ENCODE measurements around the gene FAIM2.

Gene FAIM2

DNA sequence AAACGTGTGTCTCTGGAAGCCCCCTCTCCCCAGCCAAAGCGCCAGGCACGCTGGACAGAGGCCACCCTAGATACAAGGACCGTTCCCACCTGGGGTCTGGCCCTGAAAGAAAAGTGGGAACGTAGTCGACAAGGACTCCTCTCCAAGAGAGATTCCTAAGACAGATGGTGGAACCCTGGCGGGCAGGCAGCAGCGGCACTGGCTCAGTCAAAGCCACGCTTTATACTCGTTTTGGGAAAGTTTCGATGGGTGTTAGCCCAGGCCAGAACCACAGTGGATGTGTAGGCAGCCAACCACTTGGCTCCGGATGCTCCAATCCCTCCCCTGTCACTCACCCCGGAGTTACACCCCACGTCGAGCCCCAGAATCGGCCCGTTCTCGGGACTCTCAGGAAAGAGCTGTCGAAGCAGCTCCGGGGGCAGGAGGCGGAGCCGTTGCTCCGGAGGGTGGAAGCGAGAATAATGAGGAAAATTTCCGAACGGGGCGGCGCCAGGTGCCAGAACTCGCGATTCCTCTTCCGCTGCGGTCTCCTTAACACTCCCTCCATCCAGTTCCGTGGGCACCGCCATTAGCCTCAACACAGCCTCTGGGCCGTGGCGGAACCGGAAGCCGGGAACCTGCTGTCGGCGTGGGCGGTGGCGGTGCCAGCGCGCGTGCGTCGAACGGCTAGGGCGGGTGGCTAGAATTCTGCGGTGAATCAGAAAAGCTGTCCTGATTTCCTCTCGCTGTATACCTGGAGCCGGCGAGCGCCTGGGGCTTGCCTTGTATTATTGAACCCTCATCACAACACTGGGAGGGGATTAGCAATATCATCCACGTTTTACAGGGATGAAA, 61.0 kb downstream of the FAIM2 start, which contains the start of gene BCDIN3D:
Gene BCDIN3D, minus strand, starts transcription at position 588 of the 834 bp plus-strand sequence. Its CDS starts 19 bp downstream, at position 569.
- peak within 1 kb of the TSS; percentile 54 for H3K4me3 ChIP-seq (ENCODE audit: insufficient read depth, low read depth, low read length)
- WGBS, 2 experiments, result 1% methylated on average over 55 of the region's 55 CpGs
- H3K36me3 ChIP-seq (ENCODE audit: control insufficient read depth, insufficient read depth, low read length), result no peaks in the 10 kb centered on the region
- H3K27ac ChIP-seq (ENCODE audit: insufficient read depth, low read depth, low read length, poor library complexity, severe bottlenecking), result peak within 1 kb of the TSS; percentile 69
- H3K4me1 ChIP-seq (ENCODE audit: control insufficient read depth, insufficient read depth, low read length), result no peaks in the 10 kb centered on the region
- H3K9me3 ChIP-seq (ENCODE audit: control insufficient read depth, low read length), result no peaks in the 10 kb centered on the region
- peaks cover 3% of the 10 kb centered on the region for H3K27me3 ChIP-seq (ENCODE audit: control insufficient read depth, insufficient read depth, low read length, poor library complexity, severe bottlenecking)

DNA sequence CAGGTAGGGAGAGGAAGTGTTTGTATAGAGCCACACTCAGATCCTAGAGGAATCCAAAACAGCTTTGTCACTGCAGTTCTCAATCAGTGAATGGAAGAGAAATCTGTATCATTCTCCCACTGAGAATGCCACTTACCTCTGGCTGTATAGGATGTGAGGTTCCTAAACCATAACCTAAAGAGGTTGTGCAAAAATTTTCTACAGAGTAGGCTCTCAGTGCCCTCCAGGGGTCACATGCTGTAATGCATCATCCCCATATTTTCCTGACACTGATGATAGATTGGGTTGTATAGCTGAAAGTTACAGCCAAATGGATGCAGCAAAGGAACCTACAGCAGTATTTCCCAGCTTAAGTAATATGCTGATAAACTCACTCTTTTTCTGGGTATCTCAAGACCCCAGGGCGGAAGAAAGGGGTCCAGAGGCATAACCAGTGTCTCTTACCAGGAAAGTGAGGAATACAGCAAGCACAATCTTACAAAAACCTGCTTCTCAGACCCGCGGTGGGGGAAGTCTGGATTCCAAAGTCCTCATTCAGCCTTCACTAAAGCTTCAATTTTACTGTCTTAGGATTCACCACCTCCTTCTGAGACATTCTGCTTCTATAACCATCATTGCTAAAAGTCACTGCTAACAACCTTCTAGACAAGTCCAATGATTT, 64.6 kb downstream of the FAIM2 start:
- Histone ChIP-seq H3K9me3 (ENCODE audit: control insufficient read depth, low read length) (no peaks in the 10 kb centered on the region), H3K4me3 (ENCODE audit: insufficient read depth, low read depth, low read length) (no peak overlapping the region), H3K27me3 (ENCODE audit: control insufficient read depth, insufficient read depth, low read length, poor library complexity, severe bottlenecking) (no peaks in the 10 kb centered on the region), H3K27ac (ENCODE audit: insufficient read depth, low read depth, low read length, poor library complexity, severe bottlenecking) (no peak overlapping the region), H3K4me1 (ENCODE audit: control insufficient read depth, insufficient read depth, low read length) (no peaks in the 10 kb centered on the region), H3K36me3 (ENCODE audit: control insufficient read depth, insufficient read depth, low read length) (no peaks in the 10 kb centered on the region)
- 46 to 50% methylated on average over 3 of the region's 3 CpGs for WGBS, 2 experiments

DNA sequence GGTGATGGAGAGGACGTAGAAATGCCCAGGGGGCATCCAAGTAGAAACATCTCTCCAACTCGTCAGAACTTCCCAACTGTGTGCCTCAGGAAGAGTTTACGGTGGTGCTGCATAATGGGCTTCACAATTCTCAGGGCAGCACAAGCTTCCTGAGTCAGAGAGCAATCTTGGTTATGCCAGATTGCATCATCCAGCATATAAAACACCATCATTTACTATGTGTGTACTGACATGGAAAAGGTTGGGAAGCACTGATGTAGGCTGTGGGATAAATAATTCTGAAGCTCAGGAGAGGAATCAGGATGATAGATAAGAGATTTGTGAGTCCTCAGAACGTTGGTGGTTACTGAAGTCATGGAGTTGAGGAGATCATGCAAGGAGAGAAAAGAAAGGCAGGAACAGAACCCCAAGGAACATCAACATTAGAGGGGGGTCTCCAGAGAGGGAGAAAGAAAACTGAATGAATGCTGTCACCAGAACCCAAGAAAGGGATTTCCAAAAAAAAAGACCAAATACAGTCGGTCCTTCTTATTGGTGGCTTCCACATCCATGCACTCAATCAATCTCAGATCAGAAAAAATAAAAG, 70.8 kb downstream of the FAIM2 start:
- no peaks in the 10 kb centered on the region for H3K27me3 ChIP-seq (ENCODE audit: control insufficient read depth, insufficient read depth, low read length, poor library complexity, severe bottlenecking)
- WGBS, 2 experiments, result 84 to 86% methylated on average over 5 of the region's 5 CpGs
- H3K27ac ChIP-seq (ENCODE audit: insufficient read depth, low read depth, low read length, poor library complexity, severe bottlenecking), result no peak overlapping the region
- no peaks in the 10 kb centered on the region for H3K4me1 ChIP-seq (ENCODE audit: control insufficient read depth, insufficient read depth, low read length)
- no peaks in the 10 kb centered on the region for H3K9me3 ChIP-seq (ENCODE audit: control insufficient read depth, low read length)
- no peak overlapping the region for H3K4me3 ChIP-seq (ENCODE audit: insufficient read depth, low read depth, low read length)
- H3K36me3 ChIP-seq (ENCODE audit: control insufficient read depth, insufficient read depth, low read length), result no peaks in the 10 kb centered on the region

DNA sequence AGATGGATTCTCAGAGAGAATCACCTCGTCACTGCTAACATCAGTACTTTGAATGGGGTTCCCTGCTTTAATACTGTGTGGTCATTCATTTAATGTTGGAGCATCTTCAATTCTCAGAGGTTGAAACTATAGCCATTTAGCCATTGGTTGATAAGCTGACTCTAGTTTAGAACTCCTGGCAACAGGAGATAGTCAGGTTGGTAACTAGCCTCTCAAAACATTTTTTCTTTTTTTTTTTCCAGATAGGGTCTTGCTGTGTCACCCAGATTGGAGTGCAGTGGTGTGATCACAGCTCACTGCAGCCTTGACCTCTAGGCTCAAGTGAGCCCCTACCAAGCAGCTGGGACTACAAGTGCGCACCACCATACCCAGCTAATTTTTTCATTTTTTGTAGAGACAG, 72.0 kb downstream of the FAIM2 start:
- WGBS, 2 experiments, result 89 to 91% methylated on average over 2 of the region's 2 CpGs

DNA sequence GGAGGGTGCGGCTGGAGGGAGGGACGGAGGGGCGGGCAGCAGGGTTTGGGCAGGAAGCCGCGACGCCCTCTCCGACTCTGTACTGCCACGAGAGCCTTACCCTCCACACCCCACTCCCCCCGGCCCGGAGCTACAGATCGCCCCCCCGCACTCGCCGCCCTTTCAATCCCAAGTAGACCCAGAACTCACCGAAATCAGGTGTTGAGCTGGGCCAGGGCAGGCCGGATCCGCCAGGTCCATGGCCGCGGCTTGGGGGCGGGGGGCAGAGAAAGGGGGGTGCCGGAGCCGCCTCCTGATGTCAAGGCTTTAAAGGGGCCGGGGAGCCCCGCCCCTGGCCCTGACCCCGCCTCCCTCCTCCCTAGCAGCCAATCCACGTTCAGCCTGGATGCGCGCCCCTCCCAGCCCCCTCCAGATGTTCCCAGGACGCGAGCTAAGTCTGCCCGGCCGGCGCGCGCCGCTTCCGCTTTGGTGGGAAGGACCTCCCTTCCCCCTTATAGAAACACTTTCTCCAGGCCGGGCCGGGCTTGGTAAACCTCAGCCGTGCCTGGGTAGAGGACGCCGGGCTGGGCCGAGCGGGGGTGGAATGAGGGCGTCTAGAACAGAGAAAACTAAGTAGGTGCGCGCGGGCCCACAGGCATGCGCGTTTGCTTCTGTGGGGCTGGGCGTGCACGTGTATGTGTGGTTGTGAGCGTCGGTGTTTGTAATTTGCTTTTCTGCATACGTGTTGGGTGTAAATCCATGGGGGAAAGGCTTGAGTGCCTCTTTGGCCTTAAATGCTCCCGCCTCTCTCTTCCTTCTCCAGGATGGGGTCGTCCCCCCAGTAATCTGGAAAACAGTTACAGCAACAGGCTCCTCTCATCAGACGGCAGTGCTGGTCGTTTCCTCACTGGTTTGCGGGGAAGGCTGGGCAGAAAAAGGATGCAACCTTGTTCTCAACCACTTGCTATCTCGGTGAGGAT, 75.3 kb downstream of the FAIM2 start, which contains the start of gene NCKAP5L:
Gene NCKAP5L, minus strand, starts transcription at position 281 of the 959 bp plus-strand sequence. CDS start 24,369 bp downstream, outside the sequence.
- WGBS, 2 experiments, result 1% methylated on average over 61 of the region's 61 CpGs
- H3K27me3 ChIP-seq (ENCODE audit: control insufficient read depth, insufficient read depth, low read length, poor library complexity, severe bottlenecking), result no peaks in the 10 kb centered on the region
- peak within 1 kb of the TSS; percentile 84 for H3K27ac ChIP-seq (ENCODE audit: insufficient read depth, low read depth, low read length, poor library complexity, severe bottlenecking)
- peak within 1 kb of the TSS; percentile 77 for H3K4me3 ChIP-seq (ENCODE audit: insufficient read depth, low read depth, low read length)
- peaks cover 22% of the 10 kb centered on the region for H3K4me1 ChIP-seq (ENCODE audit: control insufficient read depth, insufficient read depth, low read length)
- no peaks in the 10 kb centered on the region for H3K36me3 ChIP-seq (ENCODE audit: control insufficient read depth, insufficient read depth, low read length)
- no peaks in the 10 kb centered on the region for H3K9me3 ChIP-seq (ENCODE audit: control insufficient read depth, low read length)

More for the DNA sequence above, 72.0 kb downstream of the FAIM2 start:
- H3K27me3 ChIP-seq (ENCODE audit: control insufficient read depth, insufficient read depth, low read length, poor library complexity, severe bottlenecking), result no peaks in the 10 kb centered on the region
- H3K36me3 ChIP-seq (ENCODE audit: control insufficient read depth, insufficient read depth, low read length), result no peaks in the 10 kb centered on the region
- no peaks in the 10 kb centered on the region for H3K9me3 ChIP-seq (ENCODE audit: control insufficient read depth, low read length)
- H3K27ac ChIP-seq (ENCODE audit: insufficient read depth, low read depth, low read length, poor library complexity, severe bottlenecking), result no peak overlapping the region
- peaks cover 5% of the 10 kb centered on the region for H3K4me1 ChIP-seq (ENCODE audit: control insufficient read depth, insufficient read depth, low read length)
- no peak overlapping the region for H3K4me3 ChIP-seq (ENCODE audit: insufficient read depth, low read depth, low read length)

DNA sequence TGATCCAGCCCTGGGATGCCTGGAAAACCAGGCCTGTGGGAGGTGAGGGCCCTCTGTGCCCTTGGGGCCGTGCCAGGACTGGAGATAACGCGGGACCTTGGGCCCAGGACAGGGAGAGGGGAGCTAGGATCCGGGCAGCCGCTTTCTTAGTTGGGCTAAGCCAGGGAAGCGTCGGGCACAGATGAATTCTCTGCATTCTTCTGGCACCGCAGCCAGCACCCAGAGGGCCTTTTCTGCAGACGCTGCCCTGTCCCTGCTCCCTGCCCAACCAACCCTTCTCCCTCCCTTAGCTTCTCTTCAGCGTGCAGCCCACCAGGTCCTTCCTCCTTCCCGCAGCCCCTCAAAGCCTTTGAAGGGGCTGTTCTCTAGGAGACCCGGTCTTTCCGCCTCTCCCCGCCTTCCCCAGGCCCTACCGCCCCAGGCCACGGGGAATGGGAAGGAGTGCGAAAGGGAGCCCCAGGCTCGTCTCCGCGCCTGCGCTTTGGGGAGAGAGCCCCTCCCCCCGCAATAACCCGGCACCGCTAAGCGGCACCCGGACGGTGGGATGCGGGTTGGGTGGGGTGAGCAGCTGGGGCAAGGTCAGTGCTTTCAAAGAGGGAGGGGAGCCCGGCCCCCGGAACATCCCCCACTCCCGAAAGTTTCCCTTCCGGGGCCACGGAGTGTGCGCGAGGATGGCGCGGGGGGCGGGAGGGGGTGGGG, 76.2 kb downstream of the FAIM2 start:
- whole genome bisulfite sequencing, 2 experiments, result 1 to 2% methylated on average over 30 to 38 of the region's 38 CpGs
- Histone ChIP-seq H3K36me3 (ENCODE audit: control insufficient read depth, insufficient read depth, low read length) (no peaks in the 10 kb centered on the region), H3K27me3 (ENCODE audit: control insufficient read depth, insufficient read depth, low read length, poor library complexity, severe bottlenecking) (no peaks in the 10 kb centered on the region), H3K4me3 (ENCODE audit: insufficient read depth, low read depth, low read length) (peak overlapping the region; percentile 77), H3K4me1 (ENCODE audit: control insufficient read depth, insufficient read depth, low read length) (peaks cover 22% of the 10 kb centered on the region), H3K27ac (ENCODE audit: insufficient read depth, low read depth, low read length, poor library complexity, severe bottlenecking) (peak overlapping the region; percentile 69), H3K9me3 (ENCODE audit: control insufficient read depth, low read length) (no peaks in the 10 kb centered on the region)

DNA sequence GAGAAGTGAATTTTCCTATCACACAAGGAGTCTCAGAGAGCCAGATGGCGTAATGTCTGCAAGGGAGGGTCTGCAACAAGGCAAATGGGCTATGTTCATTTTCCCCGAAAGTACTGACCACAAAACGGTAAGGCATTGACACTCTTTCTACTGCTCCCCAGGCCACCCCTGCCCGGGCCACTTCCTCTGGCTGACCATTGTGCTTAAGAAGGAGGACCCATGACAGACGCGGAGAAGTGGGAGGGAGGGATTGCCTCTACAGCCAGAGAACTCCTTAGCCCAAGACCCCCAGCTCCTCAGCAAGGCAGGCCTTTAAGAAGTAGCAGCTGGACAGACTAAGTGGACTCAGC, 76.7 kb downstream of the FAIM2 start:
- H3K27me3 ChIP-seq (ENCODE audit: control insufficient read depth, insufficient read depth, low read length, poor library complexity, severe bottlenecking), result no peaks in the 10 kb centered on the region
- peak overlapping the region; percentile 69 for H3K27ac ChIP-seq (ENCODE audit: insufficient read depth, low read depth, low read length, poor library complexity, severe bottlenecking)
- WGBS, 2 experiments, result 43% methylated on average over 6 of the region's 6 CpGs
- H3K36me3 ChIP-seq (ENCODE audit: control insufficient read depth, insufficient read depth, low read length), result no peaks in the 10 kb centered on the region
- peaks cover 22% of the 10 kb centered on the region for H3K4me1 ChIP-seq (ENCODE audit: control insufficient read depth, insufficient read depth, low read length)
- H3K9me3 ChIP-seq (ENCODE audit: control insufficient read depth, low read length), result no peaks in the 10 kb centered on the region
- peak overlapping the region; percentile 77 for H3K4me3 ChIP-seq (ENCODE audit: insufficient read depth, low read depth, low read length)

DNA sequence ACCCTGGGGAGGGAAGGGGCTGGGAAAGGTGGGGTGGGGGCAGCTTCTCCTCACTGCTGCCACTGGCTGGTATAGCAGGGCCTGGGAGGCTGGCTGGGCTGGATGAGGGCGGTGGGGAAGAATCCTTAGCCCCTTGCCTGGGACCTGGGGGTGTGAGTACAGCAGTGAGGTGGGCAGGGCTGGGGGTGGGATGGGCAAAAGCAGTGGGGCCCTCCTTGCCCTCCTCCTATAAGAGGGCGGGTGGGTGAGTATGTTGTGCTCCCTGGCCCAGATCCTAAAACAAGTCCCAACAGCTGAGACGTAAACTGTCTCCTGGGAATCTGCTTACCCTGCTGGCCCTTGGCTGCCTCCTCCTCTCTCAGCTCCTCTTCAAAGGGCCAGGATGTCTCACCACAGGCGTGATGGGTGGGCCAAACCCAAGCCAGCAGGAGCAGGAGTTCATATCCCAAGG, 77.7 kb downstream of the FAIM2 start:
- Histone ChIP-seq H3K36me3 (ENCODE audit: control insufficient read depth, insufficient read depth, low read length) (no peaks in the 10 kb centered on the region), H3K27me3 (ENCODE audit: control insufficient read depth, insufficient read depth, low read length, poor library complexity, severe bottlenecking) (no peaks in the 10 kb centered on the region), H3K4me1 (ENCODE audit: control insufficient read depth, insufficient read depth, low read length) (peaks cover 22% of the 10 kb centered on the region), H3K27ac (ENCODE audit: insufficient read depth, low read depth, low read length, poor library complexity, severe bottlenecking) (no peak overlapping the region), H3K9me3 (ENCODE audit: control insufficient read depth, low read length) (no peaks in the 10 kb centered on the region), H3K4me3 (ENCODE audit: insufficient read depth, low read depth, low read length) (no peak overlapping the region)
- 75 to 76% methylated on average over 4 of the region's 4 CpGs for WGBS, 2 experiments

DNA sequence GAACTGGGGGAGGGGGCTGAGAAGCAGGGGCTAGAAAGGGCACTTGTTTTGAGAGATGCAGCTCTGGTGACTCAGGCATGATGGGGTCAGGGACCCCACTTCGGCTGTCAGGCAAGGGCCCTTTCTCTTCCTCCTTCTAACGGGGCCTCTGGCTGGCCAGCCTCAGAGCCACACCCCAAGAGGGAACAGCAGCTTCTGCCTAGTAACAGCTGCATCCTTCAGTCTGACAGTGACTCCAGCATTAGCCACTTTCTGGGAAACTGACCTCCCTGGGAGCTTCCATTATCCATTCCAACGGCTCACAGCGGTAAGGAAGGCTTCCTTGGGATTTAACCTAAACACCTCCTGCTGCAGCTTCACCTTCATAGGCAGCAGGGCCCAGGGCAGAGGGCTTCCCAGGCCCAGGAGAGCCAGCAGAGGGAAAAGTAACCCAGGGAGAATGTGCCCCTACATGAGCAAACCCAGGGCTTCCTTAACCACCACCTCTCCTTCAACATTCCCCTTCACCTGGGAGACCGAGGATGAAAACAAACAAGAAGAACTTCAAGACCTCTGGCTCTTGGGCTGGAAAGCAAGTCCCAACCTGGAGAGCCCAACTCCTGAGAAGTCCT, 78.2 kb downstream of the FAIM2 start:
- Histone ChIP-seq H3K4me3 (ENCODE audit: insufficient read depth, low read depth, low read length) (no peak overlapping the region), H3K27me3 (ENCODE audit: control insufficient read depth, insufficient read depth, low read length, poor library complexity, severe bottlenecking) (no peaks in the 10 kb centered on the region), H3K36me3 (ENCODE audit: control insufficient read depth, insufficient read depth, low read length) (no peaks in the 10 kb centered on the region), H3K4me1 (ENCODE audit: control insufficient read depth, insufficient read depth, low read length) (peaks cover 22% of the 10 kb centered on the region), H3K27ac (ENCODE audit: insufficient read depth, low read depth, low read length, poor library complexity, severe bottlenecking) (no peak overlapping the region), H3K9me3 (ENCODE audit: control insufficient read depth, low read length) (no peaks in the 10 kb centered on the region)
- 24 to 34% methylated on average over 5 of the region's 5 CpGs for WGBS, 2 experiments

Data from ectodermal cell (in vitro differentiated cells).